GM19351 (cell line): ENCODE measurements around the gene FRG2.
"Not testable (repeated sequence)": the region's sequence is repeated elsewhere in the genome, so short reads cannot be mapped to it uniquely, and the experiment has no call there.

Experiments used
- ATAC-seq: cut with Tn5 transposase; IDR thresholded peaks from one replicate; pipeline ENCODE4 v1.9.1; 2021; ENCODE audit warnings: mild to moderate bottlenecking, moderate library complexity; ENCODE audit not compliant: unreplicated experiment

Gene FRG2

GRCh38 chr4:190016369-190017289, 10.4 kb downstream of the FRG2 start:
- no peak for ATAC-seq

GRCh38 chr4:190015538-190016368, 11.3 kb downstream of the FRG2 start:
- ATAC-seq = no peak

- ATAC-seq = no peak
Measured at GRCh38 chr4:190014771-190015537, 12.1 kb downstream of the FRG2 start.

- not testable (repeated sequence) for ATAC-seq
Measured at GRCh38 chr4:189989941-189990340, 37.1 kb downstream of the FRG2 start.

GRCh38 chr4:189988877-189989431, 38.1 kb downstream of the FRG2 start:
- peak; percentile 79 for ATAC-seq

- not testable (repeated sequence) for ATAC-seq
Measured at GRCh38 chr4:189985651-189986243, 41.3 kb downstream of the FRG2 start.

- not testable (repeated sequence) for ATAC-seq
Measured at GRCh38 chr4:189984661-189985060, 42.4 kb downstream of the FRG2 start.

- not testable (repeated sequence) for ATAC-seq
Measured at GRCh38 chr4:189983916-189984526, 43.0 kb downstream of the FRG2 start.

GRCh38 chr4:189981970-189982369, 45.1 kb downstream of the FRG2 start:
- no peak for ATAC-seq

- not testable (repeated sequence) for ATAC-seq
Measured at GRCh38 chr4:189980292-189980691, 46.8 kb downstream of the FRG2 start.

- ATAC-seq = no peak
Measured at GRCh38 chr4:189979196-189980047, 47.6 kb downstream of the FRG2 start.
